RWPE1 (cell line): ENCODE results near the gene RETN.

Experiments used
- CTCF ChIA-PET: fragments of 350-600 bp; sonication (Branson Sonifier 250); formaldehyde crosslinking; extraction: SDS; loops from one replicate; lab custom pipeline; 2021; lab: Yijun Ruan, JAX
- POLR2A ChIA-PET: fragments of 400-600 bp; formaldehyde crosslinking; extraction: SDS; loops from one replicate; lab custom pipeline; 2020; ENCODE audit warnings: antibody characterized with exemption; ENCODE audit not compliant: low non-redundant PET; lab: Yijun Ruan, JAX
- DNase-seq: peaks from one replicate; pipeline ENCODE4 v3.0.0; 2012; ENCODE audit warnings: low spot score
- H3K27ac ChIP-seq: fragments of 450-650 bp; 2 replicates; pipeline ENCODE4 v1.5.1; 2017
- TF ChIP-seq, protein P1 (sequence below): fragments of 450-650 bp; conservative IDR thresholded peaks from 2 replicates; pipeline ENCODE4 v1.5.1; 2017; ENCODE audit warnings: low read depth, mild to moderate bottlenecking

The RETN gene

GRCh38 chr19:7689165-7689564 is 20.3 kb downstream of the RETN start:
- POLR2A ChIA-PET = no interaction called here
- CTCF ChIA-PET = interaction anchor here (1.1 to 1.6 kb wide), 2 partner anchors 8 to 121 kb away, joined by 4 read pairs; partner anchors contain the start of gene TRAPPC5
- DNase-seq = no peak
- TF ChIP-seq, protein P1, sequence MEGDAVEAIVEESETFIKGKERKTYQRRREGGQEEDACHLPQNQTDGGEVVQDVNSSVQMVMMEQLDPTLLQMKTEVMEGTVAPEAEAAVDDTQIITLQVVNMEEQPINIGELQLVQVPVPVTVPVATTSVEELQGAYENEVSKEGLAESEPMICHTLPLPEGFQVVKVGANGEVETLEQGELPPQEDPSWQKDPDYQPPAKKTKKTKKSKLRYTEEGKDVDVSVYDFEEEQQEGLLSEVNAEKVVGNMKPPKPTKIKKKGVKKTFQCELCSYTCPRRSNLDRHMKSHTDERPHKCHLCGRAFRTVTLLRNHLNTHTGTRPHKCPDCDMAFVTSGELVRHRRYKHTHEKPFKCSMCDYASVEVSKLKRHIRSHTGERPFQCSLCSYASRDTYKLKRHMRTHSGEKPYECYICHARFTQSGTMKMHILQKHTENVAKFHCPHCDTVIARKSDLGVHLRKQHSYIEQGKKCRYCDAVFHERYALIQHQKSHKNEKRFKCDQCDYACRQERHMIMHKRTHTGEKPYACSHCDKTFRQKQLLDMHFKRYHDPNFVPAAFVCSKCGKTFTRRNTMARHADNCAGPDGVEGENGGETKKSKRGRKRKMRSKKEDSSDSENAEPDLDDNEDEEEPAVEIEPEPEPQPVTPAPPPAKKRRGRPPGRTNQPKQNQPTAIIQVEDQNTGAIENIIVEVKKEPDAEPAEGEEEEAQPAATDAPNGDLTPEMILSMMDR = no peak
- H3K27ac ChIP-seq = no peak overlapping the region

GRCh38 chr19:7690779-7691258 is 22.0 kb downstream of the RETN start:
- H3K27ac ChIP-seq = no peak overlapping the region
- CTCF ChIA-PET = no interaction called here
- TF ChIP-seq, protein P1 = no peak
- no peak for DNase-seq
- POLR2A ChIA-PET = no interaction called here

DNA sequence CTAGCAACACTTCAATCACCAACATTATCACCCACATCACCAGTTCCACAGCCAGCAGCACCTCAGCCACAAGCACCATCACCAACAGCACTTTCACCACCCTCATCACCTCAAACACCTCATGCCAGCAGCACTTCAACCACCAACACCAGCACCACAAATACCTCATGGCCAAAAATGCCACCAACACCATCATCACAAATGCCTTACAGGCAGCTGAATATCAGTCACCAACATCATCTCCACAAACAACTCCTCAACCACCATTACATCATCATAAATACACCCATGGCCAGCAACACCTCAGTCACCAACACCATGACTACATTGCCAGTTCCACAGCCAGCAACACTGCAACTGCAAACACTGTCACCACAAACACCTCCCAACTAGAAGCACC is 22.6 kb downstream of the RETN start:
- CTCF ChIA-PET = no interaction called here
- POLR2A ChIA-PET = no interaction called here
- no peak overlapping the region for H3K27ac ChIP-seq
- DNase-seq = no peak
- TF ChIP-seq, protein P1 = no peak

DNA sequence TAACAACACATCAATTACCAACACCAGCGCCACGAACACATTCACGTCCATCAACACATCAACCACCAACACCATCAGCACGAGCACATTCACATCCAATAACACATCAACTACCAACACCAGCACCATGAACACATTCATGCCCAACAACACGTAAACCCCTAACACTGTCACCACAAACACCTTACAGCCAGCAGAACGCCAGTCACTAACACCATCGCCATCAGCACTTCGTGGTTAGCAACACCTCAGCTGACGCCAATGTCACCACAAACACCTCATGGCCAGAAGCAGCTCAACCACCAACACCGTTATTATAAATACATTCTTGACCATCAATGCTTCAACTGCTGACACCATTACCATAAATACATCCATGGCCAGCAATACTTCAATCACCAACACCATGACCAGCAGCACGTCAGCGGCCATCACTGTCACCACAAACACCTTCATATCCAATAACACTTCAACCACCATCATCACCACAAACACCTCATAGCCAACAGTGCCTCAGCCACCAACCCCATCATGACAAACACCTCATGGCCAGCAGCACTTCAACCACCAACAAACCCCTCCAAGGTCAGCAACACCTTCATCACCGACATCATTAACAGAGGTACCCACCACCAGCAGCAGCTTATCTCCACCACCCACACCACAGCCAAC is 23.7 kb downstream of the RETN start:
- TF ChIP-seq, protein P1 = no peak
- POLR2A ChIA-PET = interaction anchor here (0.6 kb wide), 1 partner anchor 190 kb away, joined by 7 read pairs; no protein-coding TSS in a partner anchor
- CTCF ChIA-PET = no interaction called here
- no peak overlapping the region for H3K27ac ChIP-seq
- DNase-seq = no peak

GRCh38 chr19:7694499-7694898 is 25.6 kb downstream of the RETN start:
- no peak for DNase-seq
- TF ChIP-seq, protein P1 = no peak
- ChIA-PET POLR2A (no interaction called here), CTCF (no interaction called here)
- no peak overlapping the region for H3K27ac ChIP-seq

DNA sequence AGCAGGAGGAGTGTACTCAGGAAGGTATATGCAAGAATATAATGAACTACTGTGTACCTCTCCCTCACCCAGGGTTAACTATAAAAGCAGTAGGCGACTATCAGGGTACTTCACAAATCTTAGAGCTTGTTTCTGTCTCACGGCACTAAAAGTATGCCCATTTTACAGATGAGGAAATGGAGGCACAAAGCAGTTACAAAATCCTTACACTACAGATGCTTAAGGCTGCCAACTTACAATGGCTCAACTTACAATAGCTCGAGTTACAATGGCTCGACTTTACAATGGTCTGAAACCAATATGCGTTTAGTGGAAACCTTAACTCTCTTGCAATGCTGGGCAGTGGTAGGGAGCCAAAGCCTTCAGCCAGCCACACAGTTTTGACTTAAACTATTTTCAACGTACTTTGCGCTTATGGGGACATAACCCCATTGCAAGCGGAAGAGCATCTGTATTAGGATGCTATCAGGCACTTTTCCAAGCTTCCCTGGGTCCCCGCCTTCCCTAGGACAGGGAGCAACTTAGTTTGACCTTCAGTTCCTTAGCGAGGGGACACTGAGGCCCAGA is 29.0 kb downstream of the RETN start:
- ChIA-PET CTCF (interaction anchor here (0.9 to 1.4 kb wide), 2 partner anchors 17 to 102 kb away, joined by 3 to 6 read pairs; partner anchors contain the start of gene TRAPPC5), POLR2A (no interaction called here)
- no peak overlapping the region for H3K27ac ChIP-seq
- TF ChIP-seq, protein P1 = no peak
- DNase-seq = no peak
